IMR-90 (cell line): Measurements from ENCODE around the gene AKR1C2. TPM values are rescaled to one million over a fixed set of nuclear protein-coding genes. Genes with fewer than 3 reads are reported as not detected.

Experiments
- ATAC-seq: fragments of 200-7000 bp; cut with Tn5 transposase; 2 replicates; pipeline ENCODE4 v1.9.1; 2020; ENCODE audit warnings: low read depth, mild to moderate bottlenecking, moderate library complexity
- BruUV-seq: library from RNA; stranded (reverse); fragments of 400-500 nt; replicated peaks from 2 replicates; lab custom pipeline; 2021; lab: Mats Ljungman, UMichigan
- CTCF ChIA-PET: fragments of 300-600 bp; formaldehyde crosslinking; extraction: SDS; loops from one replicate; lab custom pipeline; 2021; ENCODE audit warnings: antibody characterized with exemption; lab: Yijun Ruan, JAX
- POLR2A ChIA-PET: fragments of 300-600 bp; sonication (Branson Sonifier 250); formaldehyde crosslinking; loops from one replicate; lab custom pipeline; 2022; ENCODE audit warnings: antibody characterized with exemption; ENCODE audit not compliant: unreplicated experiment; lab: Charles Lee
- DNase-seq: peaks from one replicate; pipeline ENCODE4 v3.0.0; 2013
- H2AFZ ChIP-seq: replicated peaks from 2 replicates; pipeline ENCODE3; 2013; ENCODE audit warnings: low read length, mild to moderate bottlenecking; ENCODE audit not compliant: poor library complexity
- H2AK5ac ChIP-seq: 2 replicates; pipeline ENCODE4 v1.6.1; 2013; ENCODE audit warnings: low read depth, low read length, inconsistent platforms
- H2AK9ac ChIP-seq: replicated peaks from 2 replicates; pipeline ENCODE3; 2013; ENCODE audit warnings: mild to moderate bottlenecking, low read depth, low read length, moderate library complexity; ENCODE audit not compliant: poor library complexity
- H2BK120ac ChIP-seq: 2 replicates; pipeline ENCODE4 v1.6.1; 2013; ENCODE audit warnings: low read depth, low read length, inconsistent platforms
- H2BK15ac ChIP-seq: 3 replicates; pipeline ENCODE4 v1.6.1; 2013; ENCODE audit warnings: low read depth, low read length, inconsistent platforms
- H2BK20ac ChIP-seq: 2 replicates; pipeline ENCODE4 v1.6.1; 2013; ENCODE audit warnings: low read depth, mild to moderate bottlenecking, inconsistent platforms, low read length, moderate library complexity
- H2BK5ac ChIP-seq: 2 replicates; pipeline ENCODE4 v1.6.1; 2013; ENCODE audit warnings: mild to moderate bottlenecking, low read depth, low read length, inconsistent platforms; ENCODE audit not compliant: poor library complexity, severe bottlenecking
- H3K14ac ChIP-seq: replicated peaks from 2 replicates; pipeline ENCODE4 v1.6.1; 2013; ENCODE audit warnings: low read depth, low read length, inconsistent platforms
- H3K18ac ChIP-seq: 2 replicates; pipeline ENCODE4 v1.6.1; 2013; ENCODE audit warnings: low read depth, low read length, control low read depth
- H3K23ac ChIP-seq: 2 replicates; pipeline ENCODE4 v1.6.1; 2013; ENCODE audit warnings: low read depth, low read length, inconsistent platforms
- H3K27ac ChIP-seq: 2 replicates; pipeline ENCODE4 v1.5.1; 2013; ENCODE audit warnings: mild to moderate bottlenecking, control low read depth, low read length; ENCODE audit not compliant: insufficient read depth
- H3K27me3 ChIP-seq: 2 replicates; pipeline ENCODE4 v1.6.1; 2013; ENCODE audit warnings: low read length; ENCODE audit not compliant: control insufficient read depth, insufficient read depth
- H3K36me3 ChIP-seq: 2 replicates; pipeline ENCODE4 v1.6.1; 2013; ENCODE audit warnings: low read length, mixed read lengths; ENCODE audit not compliant: control insufficient read depth, insufficient read depth
- H3K4ac ChIP-seq: 2 replicates; pipeline ENCODE4 v1.6.1; 2013; ENCODE audit warnings: low read depth, low read length, inconsistent platforms
- H3K4me1 ChIP-seq: 2 replicates; pipeline ENCODE4 v1.6.1; 2013; ENCODE audit warnings: low read length, mixed read lengths; ENCODE audit not compliant: control insufficient read depth, insufficient read depth
- H3K4me2 ChIP-seq: 2 replicates; pipeline ENCODE4 v1.6.1; 2013; ENCODE audit warnings: low read depth, mild to moderate bottlenecking, control low read depth, low read length, moderate library complexity
- H3K4me3 ChIP-seq: 2 replicates; pipeline ENCODE4 v1.5.1; 2013; ENCODE audit warnings: low read depth, mild to moderate bottlenecking, control low read depth, low read length, moderate library complexity; ENCODE audit not compliant: insufficient read depth
- H3K56ac ChIP-seq: 2 replicates; pipeline ENCODE4 v1.6.1; 2013; ENCODE audit warnings: low read length, inconsistent platforms; ENCODE audit not compliant: insufficient read depth; ENCODE audit errors: extremely low read depth
- H3K79me1 ChIP-seq, 2 experiments: 2 replicates each; pipeline ENCODE4 v1.6.1; 2013; ENCODE audit warnings: low read length in 2 of 2, inconsistent platforms in 1 of 2, low read depth in 1 of 2
- H3K9ac ChIP-seq: 2 replicates; pipeline ENCODE4 v1.6.1; 2013; ENCODE audit warnings: low read depth, low read length, control low read depth
- H3K9me1 ChIP-seq: 2 replicates; pipeline ENCODE4 v1.6.1; 2013; ENCODE audit warnings: low read length, inconsistent platforms; ENCODE audit not compliant: insufficient read depth
- H3K9me3 ChIP-seq: 2 replicates; pipeline ENCODE4 v1.6.1; 2013; ENCODE audit warnings: low read length; ENCODE audit not compliant: control insufficient read depth, insufficient read depth
- H4K20me1 ChIP-seq: 2 replicates; pipeline ENCODE4 v1.6.1; 2013; ENCODE audit warnings: low read length, inconsistent platforms; ENCODE audit not compliant: insufficient read depth
- H4K5ac ChIP-seq: 2 replicates; pipeline ENCODE4 v1.6.1; 2013; ENCODE audit warnings: mild to moderate bottlenecking, low read depth, low read length, control low read depth
- H4K8ac ChIP-seq, 2 experiments: 2 replicates each; pipeline ENCODE4 v1.6.1; 2013; ENCODE audit warnings: low read depth in 2 of 2, low read length in 2 of 2, control low read depth in 1 of 2, inconsistent platforms in 1 of 2
- H4K91ac ChIP-seq: 2 replicates; pipeline ENCODE4 v1.6.1; 2013; ENCODE audit warnings: low read depth, low read length, inconsistent platforms; ENCODE audit not compliant: insufficient read depth
- BHLHE40 ChIP-seq: fragments of 150-350 bp; IDR thresholded peaks from 2 replicates; pipeline ENCODE4 v1.6.1; 2016; ENCODE audit warnings: mild to moderate bottlenecking, low read depth, low read length
- FOS ChIP-seq: fragments of 150-350 bp; IDR thresholded peaks from 2 replicates; pipeline ENCODE4 v1.6.1; 2016; ENCODE audit warnings: low read depth, low read length
- NFE2L2 ChIP-seq: fragments of 150-350 bp; IDR thresholded peaks from 2 replicates; pipeline ENCODE4 v1.6.1; 2016; ENCODE audit warnings: low read depth, mild to moderate bottlenecking, low read length
- POLR2A ChIP-seq: IDR thresholded peaks from 2 replicates; pipeline ENCODE4 v1.6.1; 2012; ENCODE audit warnings: mild to moderate bottlenecking, low read depth, low read length
- RAD21 ChIP-seq: IDR thresholded peaks from 2 replicates; pipeline ENCODE4 v1.6.1; 2012; ENCODE audit warnings: low read length, improper control_type of control experiment
- RCOR1 ChIP-seq: IDR thresholded peaks from 2 replicates; pipeline ENCODE4 v1.6.1; 2012; ENCODE audit warnings: mild to moderate bottlenecking, low read length, improper control_type of control experiment; ENCODE audit not compliant: insufficient replicate concordance
- SMC3 ChIP-seq: fragments of 150-350 bp; IDR thresholded peaks from 2 replicates; pipeline ENCODE4 v1.6.1; 2016; ENCODE audit warnings: low read depth, mild to moderate bottlenecking, antibody characterized with exemption, low read length, moderate library complexity
- WGBS, 2 experiments: methylation state at CpG; one replicate each; pipeline versions ENCODE4 v1.1.5 to v1.1.7; 2013; ENCODE audit warnings: missing lambda C conversion rate in 2 of 2; ENCODE audit not compliant: insufficient read length in 1 of 2; ENCODE audit errors: extremely low coverage in 2 of 2; 5-methylcytosine and 5-hydroxymethylcytosine counted together
- dilution Hi-C: fragments of 300-500 bp; cut with HindIII; formaldehyde crosslinking; loops from one replicate; pipeline ENCODE4 v1.14.3; 2018; ENCODE audit warnings: low sequenced_read_pairs; ENCODE audit not compliant: unreplicated experiment
- in situ Hi-C: fragments of 300-500 bp; cut with MboI; formaldehyde crosslinking; loops from 3 replicates; pipeline ENCODE4 v1.14.3; 2019; ENCODE audit warnings: low sequenced_read_pairs, inconsistent platforms, mixed read lengths
- intact Hi-C: fragments of 100-400 bp; cut with micrococcal nuclease; formaldehyde crosslinking; loops from 2 replicates; pipeline ENCODE4 v1.10.0; 2022
- polyA plus RNA-seq, 3 experiments: library from polyadenylated mRNA; depleted of rRNA; stranded (reverse); fragments of >200 nt; gene quantifications; 2 replicates each; pipeline ENCODE4 v1.2.3, GENCODE V29; 2012; ENCODE audit warnings: low replicate concordance in 1 of 3
- total RNA-seq: library from RNA; depleted of rRNA; stranded (reverse); fragments of >200 nt; gene quantifications from 2 replicates; pipeline ENCODE4 v1.2.3, GENCODE V29; 2012
- TF ChIP-seq, protein P1 (sequence below): fragments of 150-350 bp; IDR thresholded peaks from 2 replicates; pipeline ENCODE4 v1.6.1; 2017; ENCODE audit warnings: mild to moderate bottlenecking, antibody characterized with exemption, low read length, low read depth
- TF ChIP-seq, protein P2 (sequence below): conservative IDR thresholded peaks from 2 replicates; pipeline ENCODE4 v1.5.1; 2012; ENCODE audit warnings: mild to moderate bottlenecking, low read depth, low read length, improper control_type of control experiment
- TF ChIP-seq, protein P3 (sequence below): fragments of 150-350 bp; IDR thresholded peaks from 2 replicates; pipeline ENCODE4 v1.6.1; 2016; ENCODE audit warnings: low read depth, mild to moderate bottlenecking, low read length, moderate library complexity, borderline replicate concordance

AKR1C2 gene
- total and polyA plus RNA-seq, 2 of the 4 experiments (the other 2 are of a cell fraction) = 0.36 to 1.0 TPM

DNA sequence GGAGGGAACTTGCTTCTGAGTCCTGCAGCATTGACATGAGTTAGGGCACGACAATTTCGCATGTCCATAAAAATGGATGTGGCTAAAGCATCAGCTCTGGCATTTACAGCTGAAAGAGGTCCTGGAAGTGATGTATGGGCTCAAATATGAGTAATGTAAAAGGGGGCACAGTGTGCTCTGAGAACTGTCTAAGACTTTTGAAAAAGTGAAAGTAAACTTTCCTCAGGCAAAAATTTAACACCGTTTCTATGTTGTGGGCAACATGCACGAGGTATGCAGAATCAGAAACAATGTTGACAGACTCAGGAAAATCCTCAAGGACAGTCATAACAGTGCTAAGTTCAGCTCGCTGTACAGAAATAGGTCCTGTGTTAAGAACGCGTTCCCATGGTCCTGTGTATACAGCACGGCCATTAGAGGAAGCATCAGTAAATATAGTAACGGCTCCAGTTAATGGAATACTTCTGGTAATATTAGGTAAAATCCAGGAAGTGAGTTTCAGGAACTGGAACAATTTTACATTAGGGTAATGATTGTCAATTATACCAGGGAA is 37.9 kb upstream of the AKR1C2 start:
- no peak overlapping the region for H3K56ac ChIP-seq
- POLR2A ChIA-PET = no interaction called here
- no peak overlapping the region for H2AFZ ChIP-seq

More for the DNA sequence above, 37.9 kb upstream of the AKR1C2 start:
- Histone ChIP-seq H4K20me1 (no peaks in the 10 kb centered on the region), H3K4ac (no peak overlapping the region), H3K9me1 (no peaks in the 10 kb centered on the region), H3K4me2 (0 out of 2 replicates have a peak overlapping the region, but pooled peaks have one; percentile 27), H3K23ac (no peak overlapping the region), H2AK5ac (no peak overlapping the region), H4K8ac (no peak overlapping the region), H4K91ac (no peak overlapping the region), H2BK15ac (no peak overlapping the region), H2AK9ac (no peak overlapping the region), H3K9me3 (no peaks in the 10 kb centered on the region), H3K4me1 (no peaks in the 10 kb centered on the region), H3K4me3 (no peak overlapping the region), H3K14ac (no peak overlapping the region), H3K18ac (no peak overlapping the region), H4K5ac (no peak overlapping the region), H2BK5ac (no peak overlapping the region), H2BK120ac (no peak overlapping the region), H2BK20ac (no peak overlapping the region), H3K27me3 (no peaks in the 10 kb centered on the region), H3K27ac (no peak overlapping the region), H3K79me1 (no peaks in the 10 kb centered on the region), H3K36me3 (no peaks in the 10 kb centered on the region), H3K9ac (no peak overlapping the region)
- ATAC-seq (no peak), DNase-seq (no peak)
- intact Hi-C loops (no loop called here), dilution Hi-C loops (no loop called here), in situ Hi-C loops (no loop called here)
- BruUV-seq = no TSS peak
- CTCF ChIA-PET = no interaction called here
- TF ChIP-seq RAD21 (no peak), NFE2L2 (no peak), POLR2A (no peak), FOS (no peak), BHLHE40 (no peak), RCOR1 (no peak), SMC3 (no peak)
- TF ChIP-seq, protein P1, sequence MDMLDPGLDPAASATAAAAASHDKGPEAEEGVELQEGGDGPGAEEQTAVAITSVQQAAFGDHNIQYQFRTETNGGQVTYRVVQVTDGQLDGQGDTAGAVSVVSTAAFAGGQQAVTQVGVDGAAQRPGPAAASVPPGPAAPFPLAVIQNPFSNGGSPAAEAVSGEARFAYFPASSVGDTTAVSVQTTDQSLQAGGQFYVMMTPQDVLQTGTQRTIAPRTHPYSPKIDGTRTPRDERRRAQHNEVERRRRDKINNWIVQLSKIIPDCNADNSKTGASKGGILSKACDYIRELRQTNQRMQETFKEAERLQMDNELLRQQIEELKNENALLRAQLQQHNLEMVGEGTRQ = no peak
- TF ChIP-seq, protein P2, sequence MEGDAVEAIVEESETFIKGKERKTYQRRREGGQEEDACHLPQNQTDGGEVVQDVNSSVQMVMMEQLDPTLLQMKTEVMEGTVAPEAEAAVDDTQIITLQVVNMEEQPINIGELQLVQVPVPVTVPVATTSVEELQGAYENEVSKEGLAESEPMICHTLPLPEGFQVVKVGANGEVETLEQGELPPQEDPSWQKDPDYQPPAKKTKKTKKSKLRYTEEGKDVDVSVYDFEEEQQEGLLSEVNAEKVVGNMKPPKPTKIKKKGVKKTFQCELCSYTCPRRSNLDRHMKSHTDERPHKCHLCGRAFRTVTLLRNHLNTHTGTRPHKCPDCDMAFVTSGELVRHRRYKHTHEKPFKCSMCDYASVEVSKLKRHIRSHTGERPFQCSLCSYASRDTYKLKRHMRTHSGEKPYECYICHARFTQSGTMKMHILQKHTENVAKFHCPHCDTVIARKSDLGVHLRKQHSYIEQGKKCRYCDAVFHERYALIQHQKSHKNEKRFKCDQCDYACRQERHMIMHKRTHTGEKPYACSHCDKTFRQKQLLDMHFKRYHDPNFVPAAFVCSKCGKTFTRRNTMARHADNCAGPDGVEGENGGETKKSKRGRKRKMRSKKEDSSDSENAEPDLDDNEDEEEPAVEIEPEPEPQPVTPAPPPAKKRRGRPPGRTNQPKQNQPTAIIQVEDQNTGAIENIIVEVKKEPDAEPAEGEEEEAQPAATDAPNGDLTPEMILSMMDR = no peak
- TF ChIP-seq, protein P3, sequence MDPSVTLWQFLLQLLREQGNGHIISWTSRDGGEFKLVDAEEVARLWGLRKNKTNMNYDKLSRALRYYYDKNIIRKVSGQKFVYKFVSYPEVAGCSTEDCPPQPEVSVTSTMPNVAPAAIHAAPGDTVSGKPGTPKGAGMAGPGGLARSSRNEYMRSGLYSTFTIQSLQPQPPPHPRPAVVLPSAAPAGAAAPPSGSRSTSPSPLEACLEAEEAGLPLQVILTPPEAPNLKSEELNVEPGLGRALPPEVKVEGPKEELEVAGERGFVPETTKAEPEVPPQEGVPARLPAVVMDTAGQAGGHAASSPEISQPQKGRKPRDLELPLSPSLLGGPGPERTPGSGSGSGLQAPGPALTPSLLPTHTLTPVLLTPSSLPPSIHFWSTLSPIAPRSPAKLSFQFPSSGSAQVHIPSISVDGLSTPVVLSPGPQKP = no peak
- WGBS, 2 experiments = 87% methylated on average over 4 of the region's 9 CpGs; no CpG with 5 or more reads in 1 of the 2 experiments
